NCI-H748 treated with DMSO at 0.1 percent for 48 hours (cell line): ENCODE measurements around the gene LAMA5.

Experiments used
- DNase-seq: peaks from one replicate; lab custom pipeline; 2025; lab: John Stamatoyannopoulos, UW

Gene LAMA5

DNA sequence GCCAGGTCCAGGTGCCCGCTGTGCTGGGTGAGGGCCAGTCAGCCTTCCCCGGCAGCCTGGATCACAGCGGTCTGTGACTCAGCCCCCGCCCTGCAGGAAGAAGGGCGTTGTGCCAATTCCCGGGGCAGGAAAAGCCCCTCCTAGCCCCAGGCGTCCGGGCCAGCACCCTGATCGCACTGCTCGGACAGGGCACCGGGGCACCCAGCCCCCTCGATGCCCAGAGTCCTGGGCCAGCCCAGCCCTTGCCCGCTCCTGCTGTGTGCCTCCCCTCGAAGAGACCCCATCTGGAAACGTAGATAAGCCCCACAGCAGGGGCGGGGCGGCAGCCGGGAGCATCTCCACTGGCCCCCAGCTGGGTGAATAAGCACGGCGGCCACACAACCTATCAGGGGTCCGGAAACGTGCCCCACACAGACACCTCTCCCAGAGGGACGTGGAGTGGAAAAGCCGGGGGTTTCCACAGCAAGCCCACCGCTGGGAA is 9.9 kb downstream of the LAMA5 start:
- DNase-seq, result no peak

DNA sequence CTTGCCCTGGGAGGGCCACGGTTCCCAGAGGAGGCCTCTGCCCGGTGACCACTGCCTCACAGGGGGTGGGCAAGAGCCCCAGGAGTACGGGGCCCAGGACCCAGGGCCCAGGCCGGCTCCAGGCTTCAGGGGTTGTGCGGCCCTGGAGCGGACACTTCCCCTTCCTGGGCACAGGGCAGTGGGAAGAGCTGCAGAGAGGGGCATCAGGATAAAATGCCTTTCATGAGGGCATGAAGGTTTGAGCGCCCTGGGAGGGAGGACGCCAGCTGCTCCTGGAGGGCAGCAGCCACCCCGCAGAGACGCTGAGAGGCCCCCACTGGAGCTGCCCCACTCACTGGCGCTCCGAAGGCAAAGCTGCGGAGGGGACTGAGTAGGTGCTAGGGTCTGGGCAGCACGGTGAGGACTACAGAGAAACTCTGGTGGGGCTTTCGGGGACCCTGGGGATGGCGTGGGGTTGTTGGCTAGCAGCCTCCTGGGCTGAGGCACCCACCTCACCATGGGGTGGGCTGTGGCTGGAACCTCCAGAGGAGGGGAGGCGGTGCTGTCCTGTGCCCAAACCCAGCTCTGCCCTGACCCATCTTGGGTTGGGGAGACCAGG is 10.4 kb downstream of the LAMA5 start:
- DNase-seq, result no peak

DNA sequence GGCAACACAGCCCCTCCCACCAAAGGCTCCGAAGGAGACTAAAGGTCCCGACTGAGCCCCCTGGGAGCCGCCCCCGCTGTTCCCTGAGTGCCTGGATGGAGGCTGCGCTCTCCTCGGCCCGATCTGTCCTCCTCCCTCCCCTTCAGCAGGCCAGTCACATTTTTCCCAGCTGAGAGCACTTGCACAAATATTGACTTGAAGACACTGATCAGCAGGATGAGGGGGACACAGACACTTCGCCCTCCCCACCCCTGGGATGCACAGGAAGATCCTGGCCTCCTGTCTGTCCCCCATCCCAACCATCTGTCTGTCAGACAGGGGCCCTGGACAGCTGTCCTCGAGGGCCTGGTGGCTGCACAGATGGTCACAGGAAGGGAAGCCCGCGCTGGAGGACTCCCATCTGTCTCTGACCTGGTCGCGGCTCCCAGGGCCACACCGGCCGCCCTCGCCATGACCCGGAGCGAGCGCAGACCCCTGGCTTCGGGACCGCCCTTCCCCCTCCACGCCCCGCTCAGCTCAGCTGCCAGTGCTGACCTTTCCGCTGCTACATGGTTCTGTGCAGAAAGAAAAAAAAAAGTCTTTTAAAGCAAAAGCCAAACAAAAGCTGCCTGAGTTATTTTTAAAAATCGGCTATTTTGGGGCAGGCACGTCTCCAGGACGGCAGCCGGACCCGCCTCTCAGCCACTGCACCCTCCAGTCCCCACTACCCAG is 11.1 kb downstream of the LAMA5 start:
- DNase-seq, result no peak

DNA sequence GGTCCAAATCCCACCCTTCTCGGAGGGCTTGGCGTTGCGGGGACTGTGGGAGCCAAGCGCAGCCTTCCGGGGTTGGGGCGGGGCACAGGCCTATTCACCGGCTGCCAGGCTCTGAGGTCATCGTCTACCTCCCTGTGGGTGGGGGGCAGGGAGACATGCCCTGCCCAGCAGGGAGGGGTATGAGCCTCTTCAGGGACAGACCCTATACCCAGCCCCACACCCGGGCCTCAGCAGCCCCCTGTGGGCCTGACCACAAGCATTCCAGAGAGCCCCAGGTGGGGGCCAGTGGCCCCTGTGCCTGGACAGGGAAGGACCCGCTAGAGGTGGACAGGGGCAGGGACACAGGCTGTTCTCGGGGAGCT is 11.6 kb downstream of the LAMA5 start:
- no peak for DNase-seq

DNA sequence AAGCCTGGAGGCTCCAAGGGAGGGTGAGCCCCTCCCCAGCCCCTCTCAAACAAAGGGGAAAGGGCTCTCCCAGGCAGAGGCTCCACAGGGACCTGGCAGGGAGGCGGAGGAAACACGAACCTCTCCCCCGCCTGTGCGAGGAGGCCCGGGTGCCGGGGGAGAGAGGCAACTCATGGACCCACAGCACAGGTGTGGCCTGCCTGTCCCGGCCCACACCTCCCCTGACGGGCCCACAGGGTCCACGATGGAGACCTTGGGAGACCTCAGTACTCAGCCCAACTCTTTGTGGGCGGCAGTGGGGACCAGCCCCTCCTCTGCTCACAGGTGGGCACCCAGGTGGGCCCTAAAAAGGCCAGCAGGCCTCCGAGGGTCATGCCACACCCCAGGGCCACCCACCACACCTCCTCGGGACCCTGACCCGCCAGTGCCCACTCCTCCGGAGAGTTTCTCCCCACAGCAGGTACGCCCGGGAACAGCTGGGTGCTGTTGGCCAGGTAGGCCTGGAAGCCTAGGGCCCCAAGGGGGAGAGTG is 12.2 kb downstream of the LAMA5 start:
- no peak for DNase-seq

DNA sequence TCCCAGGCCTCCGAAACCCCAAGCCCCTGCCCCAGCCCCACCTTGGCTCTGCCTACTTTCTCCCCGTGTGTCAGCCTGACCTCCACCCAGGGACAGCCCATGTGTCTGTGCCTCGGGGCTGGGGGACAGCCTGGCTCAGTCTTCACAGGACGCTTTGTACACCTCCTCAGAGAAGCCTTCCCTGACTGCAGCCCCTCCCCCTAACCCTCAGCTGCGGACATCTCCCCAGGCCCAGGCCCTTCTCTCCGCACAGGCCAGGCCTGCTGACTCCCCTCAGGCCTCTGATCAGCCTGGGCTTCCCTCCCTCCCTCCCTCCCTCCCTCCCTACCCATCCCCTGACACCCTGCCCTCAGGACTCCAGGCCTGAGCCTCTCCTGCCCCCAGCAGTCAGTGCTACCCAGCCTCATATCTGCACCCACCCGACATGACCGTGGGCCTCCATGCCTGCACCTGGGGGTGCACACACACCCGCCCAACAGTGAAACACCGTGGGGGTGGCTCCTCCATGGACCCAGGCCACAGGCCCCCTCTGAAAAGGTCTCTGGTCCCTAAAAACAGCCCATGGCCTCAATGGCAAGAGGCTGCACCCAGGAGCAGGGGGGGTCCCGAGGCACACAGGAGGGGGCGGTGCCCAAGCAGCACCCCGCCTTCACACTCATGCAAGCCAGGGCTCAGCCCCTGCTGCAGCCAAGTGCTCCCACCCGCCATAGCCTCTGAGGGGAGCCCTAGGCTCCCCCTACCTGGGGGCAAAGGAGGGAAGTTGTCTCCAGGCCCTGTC is 12.9 kb downstream of the LAMA5 start:
- no peak for DNase-seq

DNA sequence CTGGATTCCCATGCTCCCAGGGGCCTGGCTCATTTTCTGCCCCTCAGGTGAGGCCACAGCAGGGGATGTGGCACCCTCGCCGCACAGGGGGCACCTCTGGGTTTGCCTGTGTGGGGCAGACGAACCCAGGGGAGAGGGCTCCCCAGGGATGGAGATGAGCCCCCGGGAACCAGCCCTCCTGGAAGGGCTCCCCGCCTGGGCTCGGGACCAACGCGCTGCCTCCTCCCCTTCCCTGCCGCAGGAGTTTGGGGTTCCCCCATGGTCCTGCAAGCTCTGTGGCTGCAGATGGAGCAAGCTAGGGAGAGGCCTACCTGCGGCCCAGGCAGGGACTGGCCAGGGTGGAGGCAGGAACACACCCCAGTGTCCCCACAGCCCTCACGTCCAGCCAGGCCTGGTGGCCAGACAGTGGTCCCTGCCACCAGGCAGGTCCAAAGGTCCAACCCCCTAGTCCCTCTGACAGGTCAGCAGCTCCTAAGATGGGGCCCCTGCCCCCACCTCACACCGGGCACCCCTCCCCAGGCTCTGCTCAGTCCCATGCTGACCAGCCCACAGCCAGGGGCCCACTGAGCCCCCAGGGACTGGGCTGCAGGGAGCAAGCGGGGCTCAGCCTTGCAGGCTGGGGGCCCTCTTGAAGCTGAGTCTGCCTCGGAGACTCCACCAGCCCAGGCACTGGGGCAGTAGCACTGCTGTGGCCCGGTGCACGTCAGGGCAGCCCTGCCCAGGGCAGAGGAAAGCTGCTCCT is 13.7 kb downstream of the LAMA5 start:
- DNase-seq, result no peak

DNA sequence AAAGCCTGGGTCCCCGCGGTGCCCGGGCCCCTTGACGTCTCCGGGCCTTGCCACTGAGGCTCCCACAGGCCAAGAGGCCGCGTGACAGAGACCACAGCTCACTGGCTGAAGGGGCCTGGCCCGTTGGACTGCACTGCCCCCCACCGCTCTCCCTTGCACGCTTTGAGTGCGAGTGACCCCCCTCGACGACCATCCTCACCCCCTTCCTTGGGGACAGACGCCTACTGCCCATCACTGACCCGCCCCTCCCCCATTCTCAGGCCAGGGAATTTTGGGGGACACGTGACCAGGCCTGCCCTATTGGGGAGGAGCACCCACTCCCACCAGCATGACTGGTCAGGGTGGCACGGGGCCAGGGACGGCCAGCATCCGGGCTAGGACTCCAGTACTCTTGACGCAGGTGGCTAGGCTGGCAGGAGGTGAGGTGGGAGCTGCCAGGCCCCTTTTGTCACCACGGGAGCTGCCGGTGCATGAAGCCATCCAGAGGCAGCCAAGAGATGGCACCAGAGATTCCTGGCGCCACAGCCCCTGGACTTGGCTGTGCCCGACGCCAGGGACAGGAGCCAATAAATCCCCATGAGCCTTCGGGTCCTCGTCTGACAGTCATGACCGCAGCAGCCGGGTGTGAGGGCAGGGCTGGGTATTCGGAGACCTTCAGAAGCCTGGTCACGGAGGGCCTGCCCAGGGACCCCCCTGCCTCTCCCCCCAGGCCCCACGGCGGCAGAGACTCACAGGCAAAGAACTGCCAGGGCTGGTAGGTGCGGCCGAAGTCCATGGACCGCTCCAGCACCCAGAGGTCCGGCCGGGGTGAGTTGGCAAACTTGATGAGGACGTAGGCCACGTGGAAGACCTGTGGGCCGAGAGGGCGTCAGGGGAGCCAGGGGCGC is 14.5 kb downstream of the LAMA5 start:
- no peak for DNase-seq

DNA sequence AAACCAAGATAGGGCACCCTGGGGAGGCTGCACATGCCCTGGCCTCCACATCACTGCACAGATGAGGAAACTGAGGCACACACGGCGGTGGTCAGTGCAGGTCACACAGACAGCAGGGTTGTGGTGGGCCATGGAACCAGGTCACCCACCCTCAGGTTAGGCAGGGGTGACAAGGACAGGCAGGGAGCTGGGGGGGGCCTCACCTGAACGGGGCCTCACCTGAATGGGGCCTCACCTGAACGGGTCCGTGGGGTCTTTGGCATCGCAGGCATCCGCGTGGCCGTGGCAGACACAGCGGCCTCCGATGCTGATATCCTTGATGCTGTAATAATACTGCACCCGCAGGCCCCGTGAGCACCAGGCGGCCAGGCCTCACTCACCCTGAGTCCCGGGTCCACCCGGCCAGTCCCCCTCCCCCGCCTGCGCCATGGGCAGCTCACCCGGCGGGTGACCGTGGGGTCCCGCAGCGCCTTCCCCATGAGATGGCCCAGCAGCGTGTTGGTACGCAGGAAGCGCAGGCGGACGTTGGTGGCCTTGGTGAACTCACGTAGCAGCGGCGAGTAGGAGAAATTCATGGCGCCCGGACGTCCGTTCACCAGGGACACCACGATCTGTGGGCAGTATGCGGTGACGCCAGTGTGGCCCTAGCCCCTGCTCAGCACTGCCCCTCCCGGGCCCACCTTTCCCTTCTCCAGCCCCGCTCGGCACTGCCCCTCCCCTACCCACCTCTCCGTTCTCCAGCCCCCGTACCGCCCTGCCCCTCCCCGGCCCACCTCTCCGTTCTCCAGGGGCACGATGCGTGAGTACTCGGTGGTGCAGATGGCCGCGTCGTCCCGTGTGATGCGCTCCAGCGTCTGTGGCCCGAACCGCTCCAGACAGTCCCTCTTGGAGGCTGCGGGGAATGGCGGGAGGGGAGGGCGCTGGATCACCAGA is 15.4 kb downstream of the LAMA5 start:
- no peak for DNase-seq

DNA sequence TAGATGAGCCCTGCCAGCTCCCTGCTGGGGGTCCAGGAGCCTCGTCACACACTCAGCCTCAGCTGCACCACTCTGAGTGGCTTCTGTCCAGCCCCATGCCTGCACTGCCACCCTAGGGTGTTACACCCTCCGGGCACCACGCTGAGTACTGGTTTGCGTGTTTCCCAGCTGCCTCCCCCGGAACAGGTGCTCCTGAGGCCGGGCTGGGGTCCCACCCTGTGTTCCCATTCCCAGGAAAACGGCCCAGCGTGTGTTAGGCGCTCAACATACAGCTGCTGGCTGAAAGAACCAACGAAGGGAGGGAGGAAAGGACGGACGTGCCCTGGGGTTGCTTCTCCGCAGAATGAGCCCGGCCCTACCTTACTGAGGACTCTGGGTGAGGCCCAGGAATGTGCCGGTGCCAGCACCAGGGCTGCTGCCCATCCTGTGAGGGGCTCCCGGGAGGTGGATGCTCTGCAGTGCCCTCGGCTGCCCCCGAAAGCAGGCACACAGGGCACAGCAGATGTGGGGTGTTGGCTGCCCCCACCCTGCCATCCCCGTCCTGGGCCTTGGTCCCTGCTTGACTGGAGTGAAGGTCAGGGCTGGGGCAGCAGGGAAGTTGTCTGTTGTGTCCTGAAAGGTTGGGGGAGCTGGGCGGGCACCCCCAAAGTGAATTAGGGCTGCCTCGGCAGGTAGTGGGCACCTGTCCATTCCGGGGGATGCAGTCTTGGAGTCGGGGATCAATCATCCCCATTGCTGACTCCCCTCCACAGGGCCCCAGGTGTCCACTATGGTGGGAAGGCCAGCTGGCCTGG is 16.3 kb downstream of the LAMA5 start:
- DNase-seq, result no peak

DNA sequence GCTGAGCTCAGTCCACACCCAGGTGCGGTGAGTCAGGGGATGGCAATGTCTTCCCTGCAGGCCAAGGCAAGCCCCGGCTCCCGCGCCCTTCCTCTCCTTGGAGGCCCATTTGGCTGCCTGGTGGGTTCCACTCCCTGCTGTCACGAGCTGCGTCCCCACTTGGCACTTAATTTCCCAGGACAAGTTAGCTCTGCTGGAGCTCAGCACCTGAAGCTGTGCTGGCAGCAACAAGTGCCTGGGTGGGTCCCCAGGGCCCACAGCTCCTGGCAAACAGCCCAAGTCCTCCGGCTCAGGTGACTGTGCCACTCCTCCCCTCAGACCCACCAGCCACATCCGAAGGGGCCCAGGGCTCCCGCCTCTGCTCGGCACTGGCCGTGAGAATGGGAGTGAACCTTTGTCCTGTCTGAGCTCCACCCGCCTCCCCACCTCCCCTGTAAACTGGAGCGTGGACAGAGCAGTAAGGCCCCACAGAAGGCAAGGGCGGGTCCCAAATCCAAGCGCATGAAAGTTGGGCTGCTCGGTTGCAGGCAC is 16.9 kb downstream of the LAMA5 start:
- no peak for DNase-seq

DNA sequence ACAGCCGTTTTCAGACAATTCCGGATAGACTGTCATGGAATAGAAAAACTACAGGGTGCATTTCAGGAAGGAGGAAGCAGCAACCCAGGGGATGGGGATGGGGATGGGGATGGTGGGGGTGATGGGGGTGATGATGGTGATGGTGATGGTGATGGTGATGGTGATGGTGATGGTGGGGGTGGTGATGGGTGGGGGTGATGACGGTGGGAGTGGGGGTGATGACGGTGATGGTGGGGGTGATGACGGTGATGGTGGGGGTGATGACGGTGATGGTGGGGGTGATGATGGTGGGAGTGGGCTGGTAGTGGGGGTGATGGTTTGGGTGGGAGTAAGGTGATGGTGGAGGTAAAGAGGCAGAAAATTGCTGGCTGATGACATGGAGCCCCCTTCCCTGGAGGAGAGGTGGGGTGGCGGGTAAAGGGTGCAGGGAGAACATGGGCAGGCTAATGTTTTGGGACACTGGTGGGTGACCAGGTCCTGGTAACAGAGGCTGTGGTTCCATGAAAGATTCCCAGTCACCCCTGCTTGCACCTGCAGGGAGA is 17.5 kb downstream of the LAMA5 start:
- DNase-seq, result no peak

DNA sequence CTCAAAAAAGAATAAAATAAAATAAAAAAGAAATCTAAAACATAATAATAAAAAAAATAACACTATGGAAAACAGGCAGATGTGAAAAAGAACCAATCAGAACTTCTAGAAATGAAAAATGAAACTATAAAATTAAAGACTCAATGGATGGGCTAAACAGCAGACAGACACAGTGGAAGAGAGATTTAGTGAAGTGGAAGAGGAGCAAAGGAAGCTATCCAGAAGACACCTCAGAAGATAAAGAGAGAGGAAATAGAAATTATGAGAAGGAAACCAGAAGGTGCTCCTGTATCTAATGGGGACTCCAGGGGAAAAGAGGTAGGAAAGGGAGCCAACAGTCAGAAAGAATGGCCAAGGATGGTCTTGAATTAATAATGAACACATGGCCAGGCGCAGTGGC is 18.5 kb downstream of the LAMA5 start:
- DNase-seq, result no peak

DNA sequence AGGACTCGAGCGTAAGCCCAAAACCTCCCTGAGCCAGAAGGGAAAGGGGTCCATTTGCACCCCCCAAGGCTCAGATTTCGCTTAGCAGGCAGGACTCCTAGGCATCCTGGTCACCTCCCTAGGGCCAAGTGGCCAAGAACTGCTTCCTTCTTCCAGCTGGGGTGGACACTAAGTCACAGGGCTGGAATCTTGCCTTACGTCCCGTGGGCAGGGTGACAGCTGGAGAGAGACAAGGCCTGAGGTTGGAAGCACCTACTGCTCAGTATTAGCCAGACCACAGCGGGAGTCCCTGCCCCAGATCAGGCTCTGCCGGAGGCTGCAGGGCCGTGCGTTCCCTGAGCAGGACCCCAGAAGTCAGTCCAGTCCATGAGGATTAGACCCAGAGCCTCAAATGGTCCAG is 19.7 kb downstream of the LAMA5 start:
- DNase-seq, result no peak

DNA sequence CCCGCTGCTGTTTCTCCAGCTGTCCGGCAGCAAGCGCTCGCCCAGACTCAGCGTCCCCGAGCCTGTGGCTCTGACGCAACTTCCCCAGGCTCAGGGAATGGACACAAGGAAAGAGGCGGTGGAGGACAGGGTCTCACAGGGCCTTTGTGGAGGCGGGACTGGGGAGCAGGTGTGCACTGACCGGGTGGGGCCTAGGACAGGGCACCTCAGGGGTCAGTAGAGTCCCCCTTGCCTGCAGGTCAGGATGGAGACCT is 20.0 kb downstream of the LAMA5 start:
- DNase-seq, result no peak

DNA sequence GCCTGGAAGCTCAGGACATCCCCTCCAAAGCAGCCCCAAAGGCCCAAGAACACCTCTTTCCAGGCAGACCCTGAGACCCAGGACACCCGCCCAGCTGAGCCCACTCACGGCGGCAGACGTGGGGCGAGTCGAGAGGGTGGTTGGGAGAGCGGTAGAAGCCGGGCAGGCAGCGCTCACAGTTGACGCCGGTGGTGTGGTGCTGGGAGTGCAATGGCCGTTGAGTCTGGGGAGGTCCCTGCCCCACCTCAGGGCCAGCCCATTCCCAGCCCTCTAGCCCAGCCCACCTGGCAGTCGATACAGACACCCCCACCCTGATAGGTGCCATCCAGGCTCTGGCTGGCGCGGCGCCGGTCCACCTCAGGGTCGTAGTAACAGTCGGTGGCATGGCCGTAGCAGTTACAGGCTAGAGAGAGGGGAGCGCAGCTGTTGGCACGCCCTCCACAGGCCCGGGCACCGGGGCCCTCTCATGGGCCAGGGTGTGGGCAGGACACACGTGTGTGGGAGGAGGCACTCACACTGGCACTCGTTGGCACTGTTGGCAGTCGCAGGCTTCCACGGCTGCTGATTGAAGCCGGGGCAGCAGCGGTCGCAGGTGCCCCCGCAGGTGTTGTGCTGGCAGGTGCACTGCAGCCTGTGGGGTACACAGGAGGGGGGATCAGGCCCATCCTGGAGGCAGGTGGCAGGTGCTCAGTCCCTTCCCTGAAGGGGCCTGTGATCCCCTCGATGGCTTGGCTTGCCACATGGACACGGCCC is 20.5 kb downstream of the LAMA5 start:
- DNase-seq, result no peak

DNA sequence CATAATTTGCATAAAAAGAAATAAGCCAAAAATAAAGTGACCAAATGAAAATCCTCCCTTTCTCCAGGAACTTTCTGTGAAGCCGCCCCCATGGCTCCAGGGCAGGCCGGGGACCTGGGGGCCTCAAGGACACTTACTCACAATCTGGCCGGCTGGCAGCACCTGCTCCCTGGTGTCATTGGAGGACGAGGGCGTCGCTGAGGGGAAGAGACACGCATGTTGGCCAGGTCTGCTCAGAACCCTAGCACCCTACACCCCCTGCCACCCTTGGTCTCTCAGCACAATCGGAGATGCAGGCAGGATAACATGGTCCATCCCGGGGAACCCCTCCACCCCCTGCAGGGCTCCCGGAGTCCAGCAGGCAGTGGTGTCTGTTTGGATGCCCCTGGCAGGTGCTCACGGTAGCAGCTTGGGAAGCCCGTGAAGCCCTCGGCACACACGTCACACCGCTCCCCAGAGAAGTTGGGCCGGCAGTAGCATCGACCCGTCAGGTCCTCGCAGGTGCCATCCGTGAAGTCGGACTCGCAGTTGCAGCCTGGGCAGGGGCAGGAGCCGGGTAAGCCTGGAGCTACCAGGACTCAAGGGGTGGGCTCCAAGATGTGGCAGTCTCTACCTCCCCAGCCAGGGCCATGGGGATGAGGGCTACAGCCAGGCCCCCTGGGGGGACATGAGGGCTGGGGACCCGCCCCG is 21.3 kb downstream of the LAMA5 start:
- DNase-seq, result no peak

DNA sequence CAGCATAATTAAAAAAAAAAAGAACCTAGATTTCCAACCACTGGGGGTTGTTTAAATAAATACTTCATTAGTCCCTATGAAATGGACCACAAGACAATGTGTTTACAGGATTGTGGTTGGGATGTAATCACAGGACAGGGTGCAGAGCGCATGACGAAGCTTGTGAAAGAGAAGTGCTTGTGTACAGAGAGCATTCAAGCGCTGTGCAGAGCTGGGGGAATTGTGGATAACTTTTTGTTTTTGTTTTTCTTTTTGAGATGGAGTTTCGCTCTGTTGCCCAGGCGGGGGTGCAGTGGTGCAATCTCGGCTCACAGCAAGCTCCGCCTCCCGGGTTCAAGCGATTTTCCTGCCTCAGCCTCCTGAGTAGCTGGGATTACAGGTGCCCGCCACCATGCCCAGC is 22.3 kb downstream of the LAMA5 start:
- no peak for DNase-seq
